ENCODE results near the gene KRT36.

Gene KRT36

GRCh38 chr17:41521574-41522261 is 32.0 kb upstream of the KRT36 start:
- peaks cover 28% of the 10 kb centered on the region for H3K36me3 ChIP-seq (ENCODE audit: control insufficient read depth, insufficient read depth, low read length)
- H3K27ac ChIP-seq (ENCODE audit: low read depth, low read length), result peak overlapping the region; percentile 27; the same call in 1 of the 2 replicates
- H3K9ac ChIP-seq (ENCODE audit: low read length), result peak overlapping the region; percentile 19
- no peaks in the 10 kb centered on the region for H3K27me3 ChIP-seq (ENCODE audit: control insufficient read depth, insufficient read depth, low read length)
- H3K4me1 ChIP-seq (ENCODE audit: control insufficient read depth, insufficient read depth, low read length), result peaks cover 37% of the 10 kb centered on the region
- no peak overlapping the region for H3K4me3 ChIP-seq (ENCODE audit: low read depth, low read length)
- no peaks in the 10 kb centered on the region for H3K9me3 ChIP-seq (ENCODE audit: control insufficient read depth, insufficient read depth, low read depth, low read length)

GRCh38 chr17:41520821-41521521 is 31.3 kb upstream of the KRT36 start:
- Histone ChIP-seq H3K36me3 (ENCODE audit: control insufficient read depth, insufficient read depth, low read length) (peaks cover 28% of the 10 kb centered on the region), H3K4me3 (ENCODE audit: low read depth, low read length) (no peak overlapping the region), H3K27ac (ENCODE audit: low read depth, low read length) (no peak overlapping the region), H3K9me3 (ENCODE audit: control insufficient read depth, insufficient read depth, low read depth, low read length) (no peaks in the 10 kb centered on the region), H3K27me3 (ENCODE audit: control insufficient read depth, insufficient read depth, low read length) (no peaks in the 10 kb centered on the region), H3K4me1 (ENCODE audit: control insufficient read depth, insufficient read depth, low read length) (peaks cover 37% of the 10 kb centered on the region), H3K9ac (ENCODE audit: low read length) (no peak overlapping the region)

GRCh38 chr17:41519501-41520224 is 30.0 kb upstream of the KRT36 start:
- Histone ChIP-seq H3K4me3 (ENCODE audit: low read depth, low read length) (no peak overlapping the region), H3K9me3 (ENCODE audit: control insufficient read depth, insufficient read depth, low read depth, low read length) (no peaks in the 10 kb centered on the region), H3K9ac (ENCODE audit: low read length) (no peak overlapping the region), H3K4me1 (ENCODE audit: control insufficient read depth, insufficient read depth, low read length) (peaks cover 37% of the 10 kb centered on the region), H3K27ac (ENCODE audit: low read depth, low read length) (no peak overlapping the region), H3K36me3 (ENCODE audit: control insufficient read depth, insufficient read depth, low read length) (peaks cover 21% of the 10 kb centered on the region), H3K27me3 (ENCODE audit: control insufficient read depth, insufficient read depth, low read length) (no peaks in the 10 kb centered on the region)

GRCh38 chr17:41518789-41519449 is 29.2 kb upstream of the KRT36 start, which contains the start of gene KRT15:
Gene KRT15, minus strand, starts transcription at chr17:41518890. Its CDS starts 63 bp downstream, at chr17:41518827.
- Histone ChIP-seq H3K27ac (ENCODE audit: low read depth, low read length) (no peak within 1 kb of the TSS), H3K27me3 (ENCODE audit: control insufficient read depth, insufficient read depth, low read length) (no peaks in the 10 kb centered on the region), H3K4me1 (ENCODE audit: control insufficient read depth, insufficient read depth, low read length) (peaks cover 37% of the 10 kb centered on the region), H3K36me3 (ENCODE audit: control insufficient read depth, insufficient read depth, low read length) (peaks cover 14% of the 10 kb centered on the region), H3K4me3 (ENCODE audit: low read depth, low read length) (no peak within 1 kb of the TSS), H3K9me3 (ENCODE audit: control insufficient read depth, insufficient read depth, low read depth, low read length) (no peaks in the 10 kb centered on the region), H3K9ac (ENCODE audit: low read length) (no peak within 1 kb of the TSS)

GRCh38 chr17:41518031-41518430 is 28.3 kb upstream of the KRT36 start:
- Histone ChIP-seq H3K27ac (ENCODE audit: low read depth, low read length) (no peak overlapping the region), H3K4me1 (ENCODE audit: control insufficient read depth, insufficient read depth, low read length) (peaks cover 37% of the 10 kb centered on the region), H3K9me3 (ENCODE audit: control insufficient read depth, insufficient read depth, low read depth, low read length) (no peaks in the 10 kb centered on the region), H3K36me3 (ENCODE audit: control insufficient read depth, insufficient read depth, low read length) (peaks cover 5% of the 10 kb centered on the region), H3K4me3 (ENCODE audit: low read depth, low read length) (no peak overlapping the region), H3K27me3 (ENCODE audit: control insufficient read depth, insufficient read depth, low read length) (no peaks in the 10 kb centered on the region), H3K9ac (ENCODE audit: low read length) (no peak overlapping the region)

- Histone ChIP-seq H3K27me3 (ENCODE audit: control insufficient read depth, insufficient read depth, low read length) (no peaks in the 10 kb centered on the region), H3K4me1 (ENCODE audit: control insufficient read depth, insufficient read depth, low read length) (peaks cover 26% of the 10 kb centered on the region), H3K27ac (ENCODE audit: low read depth, low read length) (no peak overlapping the region), H3K36me3 (ENCODE audit: control insufficient read depth, insufficient read depth, low read length) (no peaks in the 10 kb centered on the region), H3K9me3 (ENCODE audit: control insufficient read depth, insufficient read depth, low read depth, low read length) (no peaks in the 10 kb centered on the region), H3K4me3 (ENCODE audit: low read depth, low read length) (no peak overlapping the region), H3K9ac (ENCODE audit: low read length) (no peak overlapping the region)
Measured at GRCh38 chr17:41516830-41517283, 27.1 kb upstream of the KRT36 start.

- H3K27ac ChIP-seq (ENCODE audit: low read depth, low read length), result no peak overlapping the region
- H3K27me3 ChIP-seq (ENCODE audit: control insufficient read depth, insufficient read depth, low read length), result no peaks in the 10 kb centered on the region
- no peaks in the 10 kb centered on the region for H3K9me3 ChIP-seq (ENCODE audit: control insufficient read depth, insufficient read depth, low read depth, low read length)
- H3K4me1 ChIP-seq (ENCODE audit: control insufficient read depth, insufficient read depth, low read length), result peaks cover 23% of the 10 kb centered on the region
- H3K36me3 ChIP-seq (ENCODE audit: control insufficient read depth, insufficient read depth, low read length), result no peaks in the 10 kb centered on the region
- H3K9ac ChIP-seq (ENCODE audit: low read length), result no peak overlapping the region
- no peak overlapping the region for H3K4me3 ChIP-seq (ENCODE audit: low read depth, low read length)
Measured at GRCh38 chr17:41516147-41516829, 26.6 kb upstream of the KRT36 start.

GRCh38 chr17:41513168-41513547 is 23.4 kb upstream of the KRT36 start:
- Histone ChIP-seq H3K9me3 (ENCODE audit: control insufficient read depth, insufficient read depth, low read depth, low read length) (no peaks in the 10 kb centered on the region), H3K27ac (ENCODE audit: low read depth, low read length) (no peak overlapping the region), H3K27me3 (ENCODE audit: control insufficient read depth, insufficient read depth, low read length) (no peaks in the 10 kb centered on the region), H3K36me3 (ENCODE audit: control insufficient read depth, insufficient read depth, low read length) (no peaks in the 10 kb centered on the region), H3K4me3 (ENCODE audit: low read depth, low read length) (no peak overlapping the region), H3K9ac (ENCODE audit: low read length) (no peak overlapping the region), H3K4me1 (ENCODE audit: control insufficient read depth, insufficient read depth, low read length) (peaks cover 27% of the 10 kb centered on the region)

- Histone ChIP-seq H3K4me3 (ENCODE audit: low read depth, low read length) (no peak overlapping the region), H3K9me3 (ENCODE audit: control insufficient read depth, insufficient read depth, low read depth, low read length) (no peaks in the 10 kb centered on the region)
Measured at GRCh38 chr17:41512546-41513167, 22.9 kb upstream of the KRT36 start.

GRCh38 chr17:41511716-41512115 is 22.0 kb upstream of the KRT36 start:
- Histone ChIP-seq H3K4me1 (ENCODE audit: control insufficient read depth, insufficient read depth, low read length) (peaks cover 20% of the 10 kb centered on the region), H3K4me3 (ENCODE audit: low read depth, low read length) (no peak overlapping the region), H3K9me3 (ENCODE audit: control insufficient read depth, insufficient read depth, low read depth, low read length) (no peaks in the 10 kb centered on the region), H3K27me3 (ENCODE audit: control insufficient read depth, insufficient read depth, low read length) (no peaks in the 10 kb centered on the region), H3K9ac (ENCODE audit: low read length) (no peak overlapping the region), H3K36me3 (ENCODE audit: control insufficient read depth, insufficient read depth, low read length) (no peaks in the 10 kb centered on the region), H3K27ac (ENCODE audit: low read depth, low read length) (no peak overlapping the region)

More at GRCh38 chr17:41512546-41513167, 22.9 kb upstream of the KRT36 start:
- no peak overlapping the region for H3K27ac ChIP-seq (ENCODE audit: low read depth, low read length)
- H3K9ac ChIP-seq (ENCODE audit: low read length), result no peak overlapping the region
- H3K27me3 ChIP-seq (ENCODE audit: control insufficient read depth, insufficient read depth, low read length), result no peaks in the 10 kb centered on the region
- H3K4me1 ChIP-seq (ENCODE audit: control insufficient read depth, insufficient read depth, low read length), result peaks cover 27% of the 10 kb centered on the region
- H3K36me3 ChIP-seq (ENCODE audit: control insufficient read depth, insufficient read depth, low read length), result no peaks in the 10 kb centered on the region
